ENCODE data around the gene ETDC.

DNA sequence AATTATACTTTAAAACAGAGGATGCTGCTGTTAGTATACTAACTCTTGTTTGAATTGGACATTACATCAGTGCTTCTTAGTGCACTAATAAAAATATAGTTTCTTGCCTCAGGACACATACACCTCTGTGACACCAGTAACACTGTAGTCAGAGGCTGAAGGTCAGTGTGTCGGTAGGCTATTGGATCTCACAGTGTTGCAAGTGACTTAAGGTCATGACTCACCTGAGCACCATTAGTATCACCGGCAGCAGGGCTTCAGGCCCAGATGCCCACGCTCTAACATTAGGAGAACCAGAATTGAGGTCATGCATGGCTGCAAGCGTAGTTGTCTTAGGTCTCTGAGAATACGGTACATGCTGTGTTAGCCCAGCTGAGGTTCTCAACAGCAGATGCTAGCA, 15.2 kb downstream of the ETDC start:
- TF ChIP-seq, protein P1, sequence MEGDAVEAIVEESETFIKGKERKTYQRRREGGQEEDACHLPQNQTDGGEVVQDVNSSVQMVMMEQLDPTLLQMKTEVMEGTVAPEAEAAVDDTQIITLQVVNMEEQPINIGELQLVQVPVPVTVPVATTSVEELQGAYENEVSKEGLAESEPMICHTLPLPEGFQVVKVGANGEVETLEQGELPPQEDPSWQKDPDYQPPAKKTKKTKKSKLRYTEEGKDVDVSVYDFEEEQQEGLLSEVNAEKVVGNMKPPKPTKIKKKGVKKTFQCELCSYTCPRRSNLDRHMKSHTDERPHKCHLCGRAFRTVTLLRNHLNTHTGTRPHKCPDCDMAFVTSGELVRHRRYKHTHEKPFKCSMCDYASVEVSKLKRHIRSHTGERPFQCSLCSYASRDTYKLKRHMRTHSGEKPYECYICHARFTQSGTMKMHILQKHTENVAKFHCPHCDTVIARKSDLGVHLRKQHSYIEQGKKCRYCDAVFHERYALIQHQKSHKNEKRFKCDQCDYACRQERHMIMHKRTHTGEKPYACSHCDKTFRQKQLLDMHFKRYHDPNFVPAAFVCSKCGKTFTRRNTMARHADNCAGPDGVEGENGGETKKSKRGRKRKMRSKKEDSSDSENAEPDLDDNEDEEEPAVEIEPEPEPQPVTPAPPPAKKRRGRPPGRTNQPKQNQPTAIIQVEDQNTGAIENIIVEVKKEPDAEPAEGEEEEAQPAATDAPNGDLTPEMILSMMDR (IDR thresholded peaks at IDR 0.05; ENCODE audit: low read length): no peak
- no peak for TF ChIP-seq EZH2phosphoT487 (IDR thresholded peaks at IDR 0.05; ENCODE audit: low read length)
